GM12878 (cell line): Measurements from ENCODE around the gene EID1. TPM values are rescaled to one million over a fixed set of nuclear protein-coding genes. Genes with fewer than 3 reads are reported as not detected.

Experiments
- ATAC-seq: fragments of 200-7000 bp; cut with Tn5 transposase; 3 replicates; pipeline ENCODE4 v1.9.1; 2020; ENCODE audit warnings: mild to moderate bottlenecking, moderate library complexity
- BruUV-seq: library from RNA; stranded (reverse); fragments of 400-500 nt; replicated peaks from 2 replicates; lab custom pipeline; 2021; lab: Mats Ljungman, UMichigan
- CTCF ChIA-PET: fragments of 300-600 bp; sonication (Branson Sonifier 250); formaldehyde crosslinking; extraction: SDS; loops from one replicate; lab custom pipeline; 2021; ENCODE audit warnings: inconsistent platforms; lab: Yijun Ruan, JAX
- POLR2A ChIA-PET: fragments of 350-600 bp; formaldehyde crosslinking; extraction: SDS; loops from one replicate; lab custom pipeline; 2021; ENCODE audit warnings: inconsistent platforms; lab: Charles Lee
- RAD21 ChIA-PET: fragments of 300-600 bp; sonication (Branson Sonifier 250); formaldehyde crosslinking; loops from one replicate; lab custom pipeline; 2023; ENCODE audit warnings: antibody characterized with exemption; ENCODE audit not compliant: unreplicated experiment; lab: Charles Lee
- SMC1A ChIA-PET: fragments of 300-600 bp; sonication (Branson Sonifier 250); formaldehyde crosslinking; loops from one replicate; lab custom pipeline; 2023; ENCODE audit not compliant: unreplicated experiment, uncharacterized antibody; lab: Charles Lee
- DNase-seq: peaks from one replicate; pipeline ENCODE4 v3.0.0-alpha.2; 2011; ENCODE audit warnings: low read depth, low spot score
- FAIRE-seq: peaks from 3 replicates; lab custom pipeline; 2011; peaks lifted over from hg19 to GRCh38; lab: Jason Lieb, UNC
- H2AFZ ChIP-seq: 2 replicates; pipeline ENCODE4 v1.6.0; 2011; ENCODE audit warnings: low read depth, low read length, control low read depth; ENCODE audit not compliant: control insufficient read depth
- H3K27ac ChIP-seq: 2 replicates; pipeline ENCODE4 v1.5.1; 2011; ENCODE audit warnings: control low read depth; ENCODE audit not compliant: control insufficient read depth, insufficient read depth
- H3K27me3 ChIP-seq, 2 experiments: replicated peaks in 1 of 2; 2 replicates each; pipeline versions ENCODE4 v1.6.0 to v1.6.1; 2011; ENCODE audit warnings: low read length in 1 of 2; ENCODE audit not compliant: control insufficient read depth in 2 of 2, insufficient read depth in 2 of 2
- H3K36me3 ChIP-seq, 2 experiments: 2 replicates each; pipeline ENCODE4 v1.5.1; 2011; ENCODE audit warnings: low read length in 1 of 2; ENCODE audit not compliant: control insufficient read depth in 2 of 2, insufficient read depth in 2 of 2
- H3K4me1 ChIP-seq: 2 replicates; pipeline ENCODE4 v1.6.1; 2011; ENCODE audit warnings: mild to moderate bottlenecking, low read length, moderate library complexity, mixed read lengths; ENCODE audit not compliant: control insufficient read depth, insufficient read depth
- H3K4me2 ChIP-seq: 2 replicates; pipeline ENCODE4 v1.6.0; 2011; ENCODE audit warnings: control low read depth; ENCODE audit not compliant: control insufficient read depth, insufficient read depth
- H3K4me3 ChIP-seq: fragments of 200-600 bp; sonication (generic); 2 replicates; pipeline ENCODE4 v1.5.1; 2016
- H3K79me2 ChIP-seq: 2 replicates; pipeline ENCODE4 v1.6.0; 2011; ENCODE audit warnings: low read length; ENCODE audit not compliant: control insufficient read depth, insufficient read depth
- H3K9ac ChIP-seq: 2 replicates; pipeline ENCODE4 v1.8.0; 2011; ENCODE audit warnings: low read length, control low read depth, mixed read lengths; ENCODE audit not compliant: control insufficient read depth, insufficient read depth
- H3K9me3 ChIP-seq: replicated peaks from 3 replicates; pipeline ENCODE4 v1.5.1; 2011; ENCODE audit warnings: mild to moderate bottlenecking, low read length; ENCODE audit not compliant: control insufficient read depth, insufficient read depth
- H4K20me1 ChIP-seq: 2 replicates; pipeline ENCODE4 v1.6.0; 2011; ENCODE audit not compliant: control insufficient read depth, insufficient read depth
- ATF2 ChIP-seq: IDR thresholded peaks from 2 replicates; pipeline ENCODE4 v1.6.1; 2012; ENCODE audit warnings: low read length, inconsistent platforms
- BACH1 ChIP-seq: fragments of 450-650 bp; IDR thresholded peaks from 2 replicates; pipeline ENCODE4 v1.6.1; 2017; ENCODE audit warnings: mild to moderate bottlenecking, borderline replicate concordance
- CREM ChIP-seq: IDR thresholded peaks from 2 replicates; pipeline ENCODE4 v1.6.1; 2014; ENCODE audit warnings: antibody characterized with exemption, low read depth
- HDAC2 ChIP-seq: fragments of 200-600 bp; sonication (generic); IDR thresholded peaks from 2 replicates; pipeline ENCODE4 v1.6.1; 2017
- KDM1A ChIP-seq: fragments of 200-600 bp; sonication (generic); IDR thresholded peaks from 2 replicates; pipeline ENCODE4 v1.6.1; 2016; ENCODE audit warnings: borderline replicate concordance
- MYB ChIP-seq: fragments of 150-350 bp; IDR thresholded peaks from 2 replicates; pipeline ENCODE4 v1.6.1; 2014; ENCODE audit warnings: mild to moderate bottlenecking, low read depth, low read length, borderline replicate concordance
- MYC ChIP-seq: IDR thresholded peaks from 2 replicates; pipeline ENCODE4 v1.6.1; 2011; ENCODE audit warnings: mild to moderate bottlenecking, low read length, moderate library complexity, inconsistent platforms; ENCODE audit not compliant: insufficient read depth, insufficient replicate concordance, insufficient read length, severe bottlenecking
- PML ChIP-seq: IDR thresholded peaks from 2 replicates; pipeline ENCODE4 v1.6.1; 2012; ENCODE audit warnings: low read length, inconsistent platforms
- RB1 ChIP-seq: fragments of 450-650 bp; formaldehyde crosslinking; IDR thresholded peaks from 2 replicates; pipeline ENCODE4 v1.6.1; 2017; ENCODE audit warnings: mild to moderate bottlenecking, borderline replicate concordance
- USF2 ChIP-seq: IDR thresholded peaks from 2 replicates; pipeline ENCODE4 v1.6.1; 2011; ENCODE audit warnings: low read depth, low read length, improper control_type of control experiment, borderline replicate concordance
- ZNF207 ChIP-seq: fragments of 450-650 bp; IDR thresholded peaks from 2 replicates; pipeline ENCODE4 v1.6.1; 2014; ENCODE audit warnings: antibody characterized with exemption, mild to moderate bottlenecking, borderline replicate concordance
- WGBS: methylation state at CpG from one replicate; pipeline ENCODE4 v1.1.6; 2016; ENCODE audit warnings: low lambda C conversion rate; ENCODE audit not compliant: insufficient replicate concordance, insufficient coverage; ENCODE audit errors: missing lambda C conversion rate; 5-methylcytosine and 5-hydroxymethylcytosine counted together
- in situ Hi-C: fragments of 300-500 bp; cut with MboI; formaldehyde crosslinking; loops from 9 replicates; pipeline ENCODE4 v1.14.3; 2018; ENCODE audit warnings: mixed read lengths
- intact Hi-C: fragments of 100-400 bp; cut with micrococcal nuclease; formaldehyde crosslinking; loops from one replicate; pipeline ENCODE4 v1.14.2; 2022; ENCODE audit not compliant: unreplicated experiment
- polyA plus RNA-seq, 11 experiments: library from polyadenylated mRNA; depleted of rRNA in 4 of 11; unstranded in 6 of 11; stranded (reverse) in 5 of 11; fragments of >200 nt; fragmentation: Nextera tagmentation in 4 of 11; fragmentation: Illumina TruSeq in 1 of 11; extraction: Ambion mirVana in 4 of 11; extraction: Trizol in 1 of 11; gene quantifications; 1 replicate in 1 of 11; 2 replicates in 10 of 11; pipeline versions ENCODE4 v1.2.1 to v1.2.3, GENCODE V29; 2011 to 2016; ENCODE audit warnings: inconsistent platforms in 2 of 11, missing spikeins in 2 of 11, low read depth in 1 of 11
- total RNA-seq, 4 experiments: library from RNA; depleted of rRNA in 3 of 4; stranded (reverse); fragments of >200 nt in 3 of 4; fragmentation: Illumina TruSeq in 1 of 4; extraction: Trizol in 1 of 4; gene quantifications; 2 replicates each; pipeline versions ENCODE4 v1.2.1 to v1.2.3, GENCODE V29; 2013 to 2021
- TF ChIP-seq, protein P1 (sequence below): IDR thresholded peaks from 2 replicates; pipeline ENCODE4 v1.6.1; 2011; ENCODE audit warnings: borderline replicate concordance, low read depth, mild to moderate bottlenecking, moderate library complexity, low read length; ENCODE audit not compliant: insufficient read depth, poor library complexity, severe bottlenecking
- TF ChIP-seq, protein P2 (sequence below): fragments of 450-650 bp; formaldehyde crosslinking; IDR thresholded peaks from 2 replicates; pipeline ENCODE4 v1.4.0; 2022; ENCODE audit warnings: mild to moderate bottlenecking, moderate library complexity

Gene EID1
- total and polyA plus RNA-seq, 10 of the 15 experiments (the other 5 are each of a cell fraction or from before 2014, with no cell fraction given), result 45.6 to 210 (median 124) TPM

GRCh38 chr15:48880070-48880634, 2.2 kb downstream of the EID1 start:
- TF ChIP-seq ATF2 (no peak), BACH1 (no peak), MYB (no peak), KDM1A (no peak), CREM (no peak), HDAC2 (no peak), USF2 (no peak), PML (no peak), ZNF207 (no peak), RB1 (no peak), MYC (no peak)
- TF ChIP-seq, protein P1, sequence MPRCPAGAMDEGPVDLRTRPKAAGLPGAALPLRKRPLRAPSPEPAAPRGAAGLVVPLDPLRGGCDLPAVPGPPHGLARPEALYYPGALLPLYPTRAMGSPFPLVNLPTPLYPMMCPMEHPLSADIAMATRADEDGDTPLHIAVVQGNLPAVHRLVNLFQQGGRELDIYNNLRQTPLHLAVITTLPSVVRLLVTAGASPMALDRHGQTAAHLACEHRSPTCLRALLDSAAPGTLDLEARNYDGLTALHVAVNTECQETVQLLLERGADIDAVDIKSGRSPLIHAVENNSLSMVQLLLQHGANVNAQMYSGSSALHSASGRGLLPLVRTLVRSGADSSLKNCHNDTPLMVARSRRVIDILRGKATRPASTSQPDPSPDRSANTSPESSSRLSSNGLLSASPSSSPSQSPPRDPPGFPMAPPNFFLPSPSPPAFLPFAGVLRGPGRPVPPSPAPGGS, result no peak
- TF ChIP-seq, protein P2, sequence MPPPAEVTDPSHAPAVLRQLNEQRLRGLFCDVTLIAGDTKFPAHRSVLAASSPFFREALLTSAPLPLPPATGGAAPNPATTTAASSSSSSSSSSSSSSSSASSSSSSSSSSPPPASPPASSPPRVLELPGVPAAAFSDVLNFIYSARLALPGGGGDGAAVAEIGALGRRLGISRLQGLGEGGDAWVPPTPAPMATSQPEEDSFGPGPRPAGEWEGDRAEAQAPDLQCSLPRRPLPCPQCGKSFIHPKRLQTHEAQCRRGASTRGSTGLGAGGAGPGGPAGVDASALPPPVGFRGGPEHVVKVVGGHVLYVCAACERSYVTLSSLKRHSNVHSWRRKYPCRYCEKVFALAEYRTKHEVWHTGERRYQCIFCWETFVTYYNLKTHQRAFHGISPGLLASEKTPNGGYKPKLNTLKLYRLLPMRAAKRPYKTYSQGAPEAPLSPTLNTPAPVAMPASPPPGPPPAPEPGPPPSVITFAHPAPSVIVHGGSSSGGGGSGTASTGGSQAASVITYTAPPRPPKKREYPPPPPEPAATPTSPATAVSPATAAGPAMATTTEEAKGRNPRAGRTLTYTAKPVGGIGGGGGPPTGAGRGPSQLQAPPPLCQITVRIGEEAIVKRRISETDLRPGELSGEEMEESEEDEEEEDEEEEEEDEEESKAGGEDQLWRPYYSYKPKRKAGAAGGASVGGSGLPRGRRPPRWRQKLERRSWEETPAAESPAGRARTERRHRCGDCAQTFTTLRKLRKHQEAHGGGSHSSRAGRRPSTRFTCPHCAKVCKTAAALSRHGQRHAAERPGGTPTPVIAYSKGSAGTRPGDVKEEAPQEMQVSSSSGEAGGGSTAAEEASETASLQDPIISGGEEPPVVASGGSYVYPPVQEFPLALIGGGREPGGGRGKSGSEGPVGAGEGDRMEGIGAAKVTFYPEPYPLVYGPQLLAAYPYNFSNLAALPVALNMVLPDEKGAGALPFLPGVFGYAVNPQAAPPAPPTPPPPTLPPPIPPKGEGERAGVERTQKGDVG (CRISPR knock-in tag), result no peak
- TF ChIP-seq, all 136 proteins: peak for 0
- Histone ChIP-seq H3K9ac (no peak overlapping the region), H3K27ac (no peak overlapping the region), H4K20me1 (no peaks in the 10 kb centered on the region; the same call in 1 of the 2 replicates), H3K4me2 (peak overlapping the region; percentile 77), H3K4me3 (0 out of 2 replicates have a peak overlapping the region, but pooled peaks have one; percentile 67), H3K4me1 (peaks cover 4% of the 10 kb centered on the region), H3K9me3 (no peaks in the 10 kb centered on the region), H2AFZ (no peak overlapping the region), H3K36me3 (no peaks in the 10 kb centered on the region), H3K79me2 (peaks cover 26% of the 10 kb centered on the region), H3K27me3 (no peaks in the 10 kb centered on the region)
- ChIA-PET SMC1A (interaction anchor here (0.6 to 7.1 kb wide), 13 partner anchors 10 to 741 kb away, joined by 3 to 55 read pairs (median 5); partner anchors contain the start of genes DTWD1 and SHC4), CTCF (interaction anchor here (0.8 to 4.7 kb wide), 11 partner anchors 13 to 521 kb away, joined by 3 to 38 read pairs (median 3); partner anchors contain the start of gene SHC4), POLR2A (interaction anchor here (0.7 to 1.0 kb wide), 2 partner anchors 47 to 86 kb away, joined by 3 read pairs; no protein-coding TSS in a partner anchor), RAD21 (interaction anchor here (1.2 to 1.3 kb wide), 3 partner anchors 14 to 95 kb away, joined by 3 to 8 read pairs (median 3); no protein-coding TSS in a partner anchor)
- ATAC-seq, result no peak
- BruUV-seq, result no TSS peak
- in situ Hi-C loops, result no loop called here
- intact Hi-C loops, result loop anchor here (5.0 kb wide), 1 partner anchor 87 kb away; no protein-coding TSS in a partner anchor
- no peak for FAIRE-seq
- 98% methylated on average over 3 of the region's 3 CpGs for WGBS
- DNase-seq, result no peak
